MCF 10A (cell line): ENCODE data around the gene F2RL3. TPM values are rescaled to one million over a fixed set of nuclear protein-coding genes. Genes with fewer than 3 reads are reported as not detected.

Experiments
- BruUV-seq: library from RNA; stranded (reverse); fragments of 400-500 nt; replicated peaks from 2 replicates; lab custom pipeline; 2021; lab: Mats Ljungman, UMichigan
- CTCF ChIA-PET: fragments of 300-600 bp; sonication (Branson Sonifier 250); formaldehyde crosslinking; extraction: SDS; loops from one replicate; lab custom pipeline; 2021; ENCODE audit warnings: antibody characterized with exemption, inconsistent platforms; lab: Yijun Ruan, JAX
- POLR2A ChIA-PET: fragments of 300-600, 350-650 bp; sonication (Branson Sonifier 250); formaldehyde crosslinking; extraction: SDS; loops from one replicate; lab custom pipeline; 2020; ENCODE audit warnings: antibody characterized with exemption, inconsistent platforms; lab: Yijun Ruan, JAX
- DNase-seq: peaks from one replicate; pipeline ENCODE4 v3.0.0-alpha.2; 2018; ENCODE audit not compliant: unreplicated experiment
- H3K27ac Mint-ChIP-seq: one replicate; pipeline ENCODE4 v1.8.0; 2022; ENCODE audit warnings: mild to moderate bottlenecking, low read depth, mixed read lengths; ENCODE audit not compliant: unreplicated experiment
- H3K27me3 Mint-ChIP-seq: one replicate; pipeline ENCODE4 v1.8.0; 2022; ENCODE audit warnings: mixed read lengths; ENCODE audit not compliant: insufficient read depth, unreplicated experiment
- H3K36me3 Mint-ChIP-seq: one replicate; pipeline ENCODE4 v1.8.0; 2022; ENCODE audit warnings: mild to moderate bottlenecking, moderate library complexity, mixed read lengths; ENCODE audit not compliant: insufficient read depth, unreplicated experiment
- H3K4me1 Mint-ChIP-seq: one replicate; pipeline ENCODE4 v1.8.0; 2022; ENCODE audit warnings: mixed read lengths; ENCODE audit not compliant: insufficient read depth, unreplicated experiment
- H3K4me3 Mint-ChIP-seq: one replicate; pipeline ENCODE4 v1.8.0; 2022; ENCODE audit warnings: mild to moderate bottlenecking, moderate library complexity, mixed read lengths; ENCODE audit not compliant: unreplicated experiment
- H3K9me3 Mint-ChIP-seq: one replicate; pipeline ENCODE4 v1.8.0; 2022; ENCODE audit warnings: mixed read lengths; ENCODE audit not compliant: unreplicated experiment
- intact Hi-C: fragments of 100-400 bp; cut with micrococcal nuclease; formaldehyde crosslinking; loops from 2 replicates; pipeline ENCODE4 v1.14.1; 2022
- total RNA-seq: library from RNA; stranded (reverse); gene quantifications from 2 replicates; pipeline ENCODE4 v1.2.3, GENCODE V29; 2022
- TF ChIP-seq, protein P1 (sequence below): fragments of 200-600 bp; IDR thresholded peaks from one replicate; pipeline ENCODE4 v1.8.0; 2022; ENCODE audit warnings: antibody characterized with exemption, mild to moderate bottlenecking; ENCODE audit not compliant: unreplicated experiment

The F2RL3 gene
- total RNA-seq, 1 experiment from 2014 or later = not detected

DNA sequence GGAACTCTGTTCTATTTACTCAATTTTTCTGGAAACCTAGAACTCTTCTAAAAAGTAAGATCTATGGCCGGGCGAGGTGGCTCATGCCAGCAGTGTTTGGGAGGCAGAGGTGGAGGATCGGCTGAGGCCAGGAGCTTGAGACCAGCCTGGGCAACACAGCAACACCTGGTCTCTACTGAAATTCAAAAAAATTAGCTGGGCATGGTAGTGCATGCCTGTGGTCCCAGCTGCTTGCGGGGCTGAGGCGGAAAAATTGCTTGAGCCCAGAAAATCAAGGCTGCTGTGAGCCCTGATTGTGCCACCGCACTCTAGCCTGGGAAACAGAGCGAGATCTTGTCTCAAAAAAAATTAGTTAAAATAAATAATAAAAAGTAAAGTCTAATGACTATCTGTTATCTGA, 28.6 kb downstream of the F2RL3 start:
- Mint-ChIP-seq H3K36me3 (peaks cover 6% of the 10 kb centered on the region), H3K27me3 (no peaks in the 10 kb centered on the region), H3K9me3 (peaks cover 9% of the 10 kb centered on the region), H3K4me3 (no peak overlapping the region), H3K27ac (no peak overlapping the region), H3K4me1 (peaks cover 9% of the 10 kb centered on the region)
- ChIA-PET CTCF (interaction anchor here (0.6 to 0.7 kb wide), 2 partner anchors 114 to 289 kb away, joined by 3 read pairs; no protein-coding TSS in a partner anchor), POLR2A (no interaction called here)
- BruUV-seq = no TSS peak
- intact Hi-C loops = no loop called here
- TF ChIP-seq, protein P1, sequence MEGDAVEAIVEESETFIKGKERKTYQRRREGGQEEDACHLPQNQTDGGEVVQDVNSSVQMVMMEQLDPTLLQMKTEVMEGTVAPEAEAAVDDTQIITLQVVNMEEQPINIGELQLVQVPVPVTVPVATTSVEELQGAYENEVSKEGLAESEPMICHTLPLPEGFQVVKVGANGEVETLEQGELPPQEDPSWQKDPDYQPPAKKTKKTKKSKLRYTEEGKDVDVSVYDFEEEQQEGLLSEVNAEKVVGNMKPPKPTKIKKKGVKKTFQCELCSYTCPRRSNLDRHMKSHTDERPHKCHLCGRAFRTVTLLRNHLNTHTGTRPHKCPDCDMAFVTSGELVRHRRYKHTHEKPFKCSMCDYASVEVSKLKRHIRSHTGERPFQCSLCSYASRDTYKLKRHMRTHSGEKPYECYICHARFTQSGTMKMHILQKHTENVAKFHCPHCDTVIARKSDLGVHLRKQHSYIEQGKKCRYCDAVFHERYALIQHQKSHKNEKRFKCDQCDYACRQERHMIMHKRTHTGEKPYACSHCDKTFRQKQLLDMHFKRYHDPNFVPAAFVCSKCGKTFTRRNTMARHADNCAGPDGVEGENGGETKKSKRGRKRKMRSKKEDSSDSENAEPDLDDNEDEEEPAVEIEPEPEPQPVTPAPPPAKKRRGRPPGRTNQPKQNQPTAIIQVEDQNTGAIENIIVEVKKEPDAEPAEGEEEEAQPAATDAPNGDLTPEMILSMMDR = no peak
- no peak for DNase-seq

GRCh38 chr19:16919496-16919895, 30.7 kb downstream of the F2RL3 start:
- intact Hi-C loops = no loop called here
- Mint-ChIP-seq H3K9me3 (peaks cover 8% of the 10 kb centered on the region), H3K27ac (no peak overlapping the region), H3K4me3 (peak overlapping the region; percentile 35), H3K36me3 (peaks cover 6% of the 10 kb centered on the region), H3K27me3 (no peaks in the 10 kb centered on the region), H3K4me1 (peaks cover 9% of the 10 kb centered on the region)
- ChIA-PET CTCF (interaction anchor here (0.7 kb wide), 1 partner anchor 296 kb away, joined by 4 read pairs; no protein-coding TSS in a partner anchor), POLR2A (interaction anchor here (0.7 to 1.7 kb wide), 2 partner anchors 32 to 41 kb away, joined by 3 to 6 read pairs; no protein-coding TSS in a partner anchor)
- DNase-seq = no peak
- TF ChIP-seq, protein P1 = no peak
- BruUV-seq = no TSS peak

GRCh38 chr19:16920816-16921529, 32.2 kb downstream of the F2RL3 start:
- BruUV-seq = no TSS peak
- peaks cover 9% of the 10 kb centered on the region for H3K4me1 Mint-ChIP-seq
- no peaks in the 10 kb centered on the region for H3K27me3 Mint-ChIP-seq
- intact Hi-C loops = no loop called here
- peak overlapping the region; percentile 41 for H3K4me3 Mint-ChIP-seq
- peaks cover 9% of the 10 kb centered on the region for H3K9me3 Mint-ChIP-seq
- POLR2A ChIA-PET = interaction anchor here (0.6 to 2.0 kb wide), 9 partner anchors 13 to 385 kb away, joined by 3 to 16 read pairs (median 5); no protein-coding TSS in a partner anchor
- CTCF ChIA-PET = interaction anchor here (0.6 to 1.5 kb wide), 8 partner anchors 10 to 238 kb away, joined by 3 to 4 read pairs (median 3); no protein-coding TSS in a partner anchor
- TF ChIP-seq, protein P1 = no peak
- H3K27ac Mint-ChIP-seq = peak overlapping the region; percentile 69
- peaks cover 6% of the 10 kb centered on the region for H3K36me3 Mint-ChIP-seq
- DNase-seq = peak; percentile 99

- Mint-ChIP-seq H3K4me3 (no peak overlapping the region), H3K9me3 (peaks cover 15% of the 10 kb centered on the region), H3K36me3 (peaks cover 5% of the 10 kb centered on the region), H3K4me1 (peaks cover 9% of the 10 kb centered on the region), H3K27me3 (no peaks in the 10 kb centered on the region), H3K27ac (no peak overlapping the region)
- intact Hi-C loops = no loop called here
- BruUV-seq = no TSS peak
- ChIA-PET CTCF (interaction anchor here (0.7 to 1.5 kb wide), 2 partner anchors 11 to 48 kb away, joined by 3 to 4 read pairs; no protein-coding TSS in a partner anchor), POLR2A (interaction anchor here (1.4 to 2.0 kb wide), 3 partner anchors 18 to 188 kb away, joined by 5 to 16 read pairs (median 9); no protein-coding TSS in a partner anchor)
- TF ChIP-seq, protein P1 = no peak
- no peak for DNase-seq
These were observed 33.2 kb downstream of the F2RL3 start for GRCh38 chr19:16921766-16922591.
